HG03354 (cell line): ENCODE measurements around the gene USP10.

ENCODE experiments used
- ATAC-seq: cut with Tn5 transposase; IDR thresholded peaks from one replicate; pipeline ENCODE4 v1.9.1; 2021; ENCODE audit warnings: mild to moderate bottlenecking; ENCODE audit not compliant: unreplicated experiment, poor library complexity, severe bottlenecking

The USP10 gene

DNA sequence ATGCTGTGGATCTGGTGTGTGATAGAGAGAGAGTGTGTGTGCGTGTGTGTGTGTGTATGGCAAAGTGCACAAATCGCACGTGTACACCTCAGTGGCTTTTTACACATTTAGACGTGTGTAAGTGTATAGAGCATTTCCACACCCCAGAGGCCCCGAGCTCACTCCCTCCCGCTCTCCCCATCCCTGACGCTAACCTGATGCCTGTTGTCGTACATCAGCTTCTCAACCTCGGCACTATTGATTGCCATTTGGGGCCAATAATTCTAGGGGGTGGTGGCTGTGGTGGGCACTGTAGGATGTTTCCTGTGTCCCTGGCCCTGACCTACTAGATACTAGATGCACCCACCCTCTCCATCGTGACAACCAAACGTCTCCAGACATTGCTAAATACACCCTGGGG, 89.6 kb downstream of the USP10 start:
- no peak for ATAC-seq

DNA sequence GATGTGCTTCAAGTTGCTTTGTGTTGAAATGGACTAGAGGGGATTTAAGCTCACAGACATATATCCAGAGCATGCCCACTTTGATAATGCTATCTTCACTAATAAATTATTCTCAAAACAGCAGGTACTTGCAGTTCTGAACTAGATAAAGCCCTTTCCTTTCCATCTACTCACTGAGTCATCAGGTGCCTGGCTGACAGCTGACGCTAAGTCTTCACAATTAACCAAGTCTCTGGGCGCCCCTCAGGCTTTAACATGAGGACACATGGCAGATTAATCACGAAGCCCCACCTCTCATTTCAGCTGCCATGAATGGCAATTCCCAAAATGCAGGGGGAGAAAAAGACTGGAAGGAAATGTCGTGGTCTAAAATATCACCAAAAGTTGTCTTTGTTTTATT, 90.5 kb downstream of the USP10 start:
- no peak for ATAC-seq

DNA sequence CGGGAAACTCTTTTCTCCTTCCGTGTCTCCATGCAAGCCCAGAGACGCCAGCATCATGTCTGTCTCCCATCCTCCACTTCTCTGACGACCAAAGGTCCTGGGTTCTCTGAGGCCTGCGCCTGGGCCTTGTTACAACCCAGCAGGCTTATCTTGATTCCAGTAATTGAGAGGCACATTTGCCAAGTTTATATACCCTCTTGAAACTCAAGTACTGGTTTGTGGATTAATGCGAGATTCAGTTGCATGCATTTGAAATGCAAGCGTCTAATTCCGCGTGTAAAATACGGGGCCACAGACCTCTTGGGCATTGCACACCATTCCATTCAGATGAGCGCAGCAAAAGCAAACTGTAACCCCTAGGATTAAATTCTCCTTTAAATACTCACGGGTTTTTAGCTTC, 91.3 kb downstream of the USP10 start:
- no peak for ATAC-seq

DNA sequence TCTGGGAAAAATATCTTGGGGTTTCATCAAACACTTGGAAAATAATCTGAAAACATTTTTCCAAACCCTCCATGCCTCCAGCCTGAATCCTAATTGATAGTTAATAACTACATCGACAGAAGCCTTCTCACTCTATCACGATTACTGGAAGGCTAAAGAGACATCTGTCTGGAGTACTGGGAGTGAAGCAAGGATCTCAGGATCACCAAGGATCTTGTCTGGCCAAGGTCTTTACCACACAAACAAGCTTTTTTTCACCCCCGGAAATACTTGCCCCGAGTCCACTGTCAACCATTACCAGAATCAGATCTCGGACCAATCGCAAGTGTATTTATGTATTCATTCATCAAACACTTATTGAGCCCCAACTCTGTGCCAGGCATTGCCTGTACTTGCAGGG, 91.7 kb downstream of the USP10 start:
- ATAC-seq = no peak

DNA sequence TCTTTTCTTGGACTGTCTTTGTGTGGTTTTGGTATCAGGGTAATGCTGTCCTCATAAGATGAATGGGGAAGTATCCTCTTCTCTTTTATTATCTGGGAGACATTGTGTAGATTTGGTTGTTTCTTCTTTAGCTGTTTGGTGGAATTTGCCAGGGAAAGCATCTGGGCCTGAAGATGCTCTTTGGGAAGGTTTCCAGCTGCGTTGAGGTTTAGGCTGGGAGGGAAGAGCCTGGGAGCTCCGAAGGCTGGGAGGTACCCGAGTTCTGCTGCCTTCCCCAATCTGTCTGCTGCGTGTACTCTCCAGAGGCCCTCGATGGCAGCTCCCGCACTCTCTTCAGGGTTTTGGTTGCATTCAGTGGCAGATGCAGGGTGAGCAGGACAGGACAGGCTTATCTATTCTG, 94.4 kb downstream of the USP10 start:
- no peak for ATAC-seq

DNA sequence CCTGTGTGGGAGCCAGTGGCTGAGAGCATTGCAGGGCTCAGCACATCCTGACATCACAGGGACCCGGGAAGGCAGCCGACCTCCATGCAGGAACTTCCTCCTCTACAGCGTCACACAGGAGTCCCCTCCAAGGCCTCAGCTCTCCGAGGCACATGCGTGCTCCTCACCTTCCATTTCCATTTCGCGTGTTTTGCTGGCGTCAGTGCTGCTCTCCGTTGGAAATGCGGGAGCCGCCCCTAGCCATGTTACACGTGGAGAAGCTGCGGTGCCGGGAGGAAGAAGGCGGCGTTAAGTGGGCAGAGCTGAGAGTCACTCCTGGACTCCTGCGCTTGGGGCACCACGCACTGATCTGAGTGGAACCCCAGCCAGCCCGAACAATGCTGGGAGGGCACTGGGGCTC, 94.8 kb downstream of the USP10 start:
- no peak for ATAC-seq

DNA sequence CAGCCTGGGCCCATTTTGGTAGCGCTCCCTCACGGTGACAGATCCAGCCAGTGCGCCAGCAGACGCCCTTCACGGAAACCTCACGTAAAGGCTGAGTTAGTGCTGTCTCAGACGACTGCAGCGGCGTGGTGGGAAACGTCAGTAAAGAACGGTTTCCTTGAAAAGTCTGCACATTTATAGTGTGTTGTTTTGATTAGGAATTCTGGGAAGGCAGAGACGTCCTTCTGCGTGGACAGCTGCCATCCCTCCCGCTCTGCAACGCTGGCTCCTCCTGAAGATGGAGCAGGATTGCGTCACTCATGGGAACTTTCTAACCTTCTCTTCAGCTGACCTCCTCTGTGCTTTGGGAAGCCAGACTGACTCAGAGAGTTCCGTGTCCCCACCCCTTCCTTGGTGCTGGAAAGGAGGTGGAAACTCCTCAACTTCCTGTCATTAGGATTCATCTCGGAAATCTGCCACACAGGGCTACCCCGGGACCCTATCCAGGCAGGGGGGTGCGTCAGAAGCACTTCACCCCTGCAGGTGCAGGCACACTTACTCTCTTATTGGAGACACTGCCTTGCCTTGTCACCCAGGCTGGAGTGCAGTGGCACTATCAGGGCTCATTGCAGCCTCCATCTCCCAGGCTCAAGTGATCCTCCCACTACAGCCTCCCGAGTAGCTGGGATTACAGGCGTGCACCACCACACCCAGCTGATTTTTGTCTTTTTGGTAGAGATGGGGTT, 95.7 kb downstream of the USP10 start:
- ATAC-seq = no peak

DNA sequence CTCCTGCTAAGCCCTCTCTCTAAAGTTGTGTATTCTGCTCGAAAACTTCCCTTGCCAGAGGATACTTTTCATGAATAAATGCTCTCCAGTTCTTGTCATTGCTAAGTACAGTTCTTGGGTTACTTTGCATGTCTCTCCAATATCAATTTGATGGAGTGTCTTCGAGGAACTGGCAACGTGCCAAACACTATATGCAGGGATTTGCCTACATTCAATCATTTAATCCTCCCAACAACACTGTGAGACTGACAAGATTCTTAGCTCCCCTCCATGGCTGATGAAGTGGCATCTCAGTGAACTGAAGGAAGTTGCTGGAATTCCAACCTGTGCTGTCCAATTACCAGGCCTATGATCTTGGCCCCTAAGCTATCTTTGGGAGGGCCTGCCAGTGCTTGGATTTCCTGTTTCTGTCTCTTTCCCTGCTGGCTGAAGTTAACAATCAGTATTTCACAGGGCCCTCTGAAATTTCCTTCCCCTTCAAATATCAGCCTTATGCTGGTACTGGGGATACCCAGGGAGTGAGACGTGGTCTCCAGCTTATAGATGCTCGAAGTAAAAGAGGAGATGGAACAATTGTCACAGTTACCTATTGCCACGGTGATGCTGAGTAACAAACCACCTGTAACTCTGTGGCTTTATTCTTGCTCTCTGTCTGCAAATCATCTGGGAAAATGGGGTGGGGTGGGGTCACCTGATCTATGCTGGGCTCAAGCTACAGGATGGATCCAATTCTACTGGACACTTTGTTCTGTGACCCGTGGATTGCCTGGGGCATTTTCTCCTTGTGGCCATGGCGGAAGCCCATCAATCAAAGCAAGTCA, 100.6 kb downstream of the USP10 start:
- ATAC-seq = no peak

DNA sequence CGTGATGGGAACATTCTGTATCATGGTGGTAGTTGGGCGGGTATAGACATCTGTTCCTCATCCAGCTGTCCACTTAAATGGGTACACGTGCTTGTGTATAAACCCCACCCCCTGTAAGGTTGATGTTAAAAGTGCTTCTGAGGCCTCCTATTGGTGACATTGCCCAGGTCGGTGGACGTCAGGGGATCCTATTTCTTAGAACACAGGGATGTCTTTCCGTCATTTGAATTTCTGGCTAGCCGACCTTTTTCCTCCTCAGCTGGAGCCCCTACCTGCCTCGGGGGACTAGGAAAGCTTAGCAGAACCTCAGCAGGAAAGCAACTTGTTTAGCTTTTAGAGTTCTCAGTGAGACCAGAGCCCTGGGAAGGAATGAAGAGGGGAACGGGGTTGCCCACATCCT, 103.3 kb downstream of the USP10 start:
- no peak for ATAC-seq

DNA sequence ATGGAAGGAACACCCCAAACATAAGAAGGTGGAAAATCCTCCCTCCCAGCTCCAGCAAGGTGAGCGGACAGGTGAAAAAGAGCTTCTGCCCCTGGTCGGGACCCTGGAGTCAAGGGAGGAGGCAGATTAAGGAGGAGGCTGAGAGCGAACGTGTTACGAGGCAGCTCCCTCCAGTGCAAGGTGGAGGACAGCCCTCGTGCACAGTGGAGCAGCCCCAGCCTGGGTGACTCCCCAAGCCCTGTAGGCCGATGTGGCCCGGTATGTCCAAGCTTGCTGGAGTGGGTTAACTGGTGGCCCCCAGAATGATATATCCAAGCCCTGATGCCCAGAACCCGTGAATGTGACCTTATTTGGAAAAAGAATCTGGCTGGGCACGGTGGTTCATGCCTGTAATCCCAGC, 104.5 kb downstream of the USP10 start:
- ATAC-seq = no peak

DNA sequence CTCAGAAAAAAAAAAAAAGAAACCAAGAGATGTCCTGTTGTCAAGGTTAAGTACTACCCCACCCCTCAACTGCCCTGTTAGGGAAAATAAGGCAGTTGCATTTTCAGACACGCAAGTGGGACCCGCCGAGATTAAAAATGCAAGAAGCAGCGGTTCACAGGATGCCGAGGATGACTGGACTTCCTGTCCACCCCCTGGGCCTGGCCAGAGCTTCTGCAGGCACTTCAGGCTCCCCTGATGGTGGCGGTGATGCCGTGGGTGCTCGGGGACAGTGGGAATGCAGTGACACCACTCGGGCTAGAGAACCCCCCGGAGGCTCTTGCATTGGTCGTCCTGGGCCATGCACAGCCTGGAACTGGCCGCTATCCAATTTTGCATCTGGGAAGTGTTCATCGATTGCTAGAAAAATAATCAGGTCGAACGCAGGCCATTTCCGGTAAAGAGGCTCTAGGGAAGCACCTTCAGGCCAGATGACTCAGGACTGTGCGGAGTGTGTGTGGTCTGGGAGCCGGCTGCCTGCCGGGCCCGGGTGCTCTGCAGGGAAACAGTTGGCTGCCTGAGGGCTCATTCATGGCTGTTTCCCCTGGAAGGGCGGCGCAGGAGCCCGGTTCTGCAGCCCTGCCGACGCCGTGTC, 106.6 kb downstream of the USP10 start:
- no peak for ATAC-seq

DNA sequence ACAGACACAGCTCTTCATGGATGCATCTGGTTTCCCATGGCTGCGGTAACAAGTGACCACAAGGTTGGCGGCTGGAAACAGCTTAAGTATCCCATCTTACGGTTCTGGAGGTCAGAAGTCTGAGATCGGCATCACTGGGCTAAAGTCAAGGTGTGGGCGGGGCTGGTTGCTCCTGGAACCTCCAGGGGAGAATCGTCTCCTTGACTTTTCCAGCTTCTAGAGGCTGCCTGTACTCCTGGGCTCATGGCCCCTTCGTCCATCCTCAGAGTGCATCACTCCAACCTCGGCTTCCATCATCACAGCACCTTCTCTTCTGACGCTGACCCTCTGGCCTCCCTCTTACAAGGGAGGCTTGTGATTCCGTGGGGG, 107.1 kb downstream of the USP10 start:
- no peak for ATAC-seq

DNA sequence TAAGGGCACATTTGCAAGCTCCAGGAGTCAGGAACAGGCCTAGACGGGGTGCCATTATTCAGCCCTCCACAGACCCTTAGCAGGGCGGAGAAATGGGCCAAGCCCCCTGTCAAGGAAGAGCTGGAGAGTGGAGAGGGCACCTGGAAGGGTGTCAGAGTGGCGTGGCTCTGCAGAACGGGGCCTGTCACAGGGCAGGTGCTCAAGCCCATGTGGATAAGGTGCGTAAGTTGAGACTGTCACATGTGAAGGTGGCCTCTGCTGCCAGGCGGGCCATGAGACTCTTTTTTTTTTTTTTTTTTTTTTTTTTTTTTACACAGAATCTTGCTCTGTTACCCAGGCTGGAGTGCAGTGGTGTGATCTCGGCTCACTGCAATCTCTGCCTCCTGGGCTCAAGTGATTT, 108.0 kb downstream of the USP10 start:
- ATAC-seq = no peak

DNA sequence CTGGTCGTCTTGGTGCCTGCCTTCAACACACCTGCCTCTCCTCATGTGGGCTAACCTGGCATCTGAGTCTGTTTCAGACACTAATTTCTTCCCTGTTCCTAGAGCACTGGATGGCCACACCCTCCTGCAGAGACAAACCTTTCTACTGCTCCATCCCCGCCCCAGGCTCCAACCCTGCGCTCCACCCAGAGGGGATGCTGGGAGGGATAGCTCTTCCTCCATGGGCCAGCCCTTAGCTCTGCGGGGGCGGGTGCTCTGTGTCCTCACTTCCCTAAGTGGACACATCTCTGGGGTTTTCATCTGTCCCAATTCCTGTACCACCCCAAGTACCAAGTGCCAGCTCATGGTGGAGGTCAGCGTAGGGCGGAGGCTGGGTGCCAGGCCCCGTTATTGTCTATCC, 109.0 kb downstream of the USP10 start:
- no peak for ATAC-seq

DNA sequence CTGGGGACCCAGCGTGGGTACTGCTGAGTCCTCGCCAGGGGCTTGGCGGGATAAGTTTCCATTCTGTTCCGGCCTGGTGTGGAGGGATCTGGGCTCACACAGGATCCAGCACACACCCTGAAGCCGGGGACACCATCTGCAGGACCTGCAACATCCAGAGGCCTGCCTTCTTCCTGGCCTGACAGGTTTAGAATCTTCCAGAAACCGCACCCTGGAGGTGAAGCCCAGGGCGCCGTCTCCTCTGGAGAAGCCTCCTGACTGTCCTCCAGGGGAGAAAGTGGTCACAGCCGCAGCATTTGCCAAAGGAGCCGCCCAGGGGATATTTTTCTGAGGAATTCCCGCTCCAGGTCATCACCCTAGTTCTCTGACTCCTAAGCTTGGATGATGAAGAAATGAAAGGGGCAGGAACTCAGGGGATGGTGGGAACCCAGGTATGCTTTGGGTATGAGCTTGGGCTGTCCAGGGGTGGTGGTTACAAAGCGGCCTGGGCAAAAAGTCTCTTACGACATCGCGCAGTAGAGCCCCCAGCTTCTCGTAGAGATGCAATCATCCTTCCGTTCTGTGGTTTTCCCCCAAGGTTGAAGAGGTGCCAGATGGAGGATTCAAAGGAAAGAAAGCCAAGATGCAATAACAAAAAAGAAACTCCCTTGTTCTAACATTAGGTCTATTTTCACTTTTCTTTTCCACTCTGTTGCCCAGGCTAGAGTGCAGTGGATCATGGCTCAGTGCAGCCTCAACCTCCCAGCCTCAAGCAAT, 110.9 kb downstream of the USP10 start:
- ATAC-seq = peak; percentile 46

DNA sequence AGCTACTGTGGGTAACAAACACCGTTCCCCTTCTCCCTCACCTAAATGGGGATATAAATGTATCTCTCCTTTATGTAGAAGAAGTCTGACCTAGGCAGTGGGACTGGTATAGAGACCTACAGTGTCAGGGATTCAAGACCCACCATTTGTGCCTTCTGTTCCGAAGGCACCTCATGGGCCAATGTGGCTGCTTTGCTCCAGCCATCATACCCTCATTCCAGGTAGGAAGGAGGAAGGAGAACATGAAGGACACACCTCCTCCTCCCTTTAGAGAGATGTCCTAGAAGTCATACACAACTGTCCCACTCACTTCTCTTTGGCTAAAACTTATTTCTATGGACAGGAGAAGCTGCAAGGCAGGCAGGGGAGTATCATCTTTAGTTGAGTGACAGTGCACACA, 111.7 kb downstream of the USP10 start:
- no peak for ATAC-seq

DNA sequence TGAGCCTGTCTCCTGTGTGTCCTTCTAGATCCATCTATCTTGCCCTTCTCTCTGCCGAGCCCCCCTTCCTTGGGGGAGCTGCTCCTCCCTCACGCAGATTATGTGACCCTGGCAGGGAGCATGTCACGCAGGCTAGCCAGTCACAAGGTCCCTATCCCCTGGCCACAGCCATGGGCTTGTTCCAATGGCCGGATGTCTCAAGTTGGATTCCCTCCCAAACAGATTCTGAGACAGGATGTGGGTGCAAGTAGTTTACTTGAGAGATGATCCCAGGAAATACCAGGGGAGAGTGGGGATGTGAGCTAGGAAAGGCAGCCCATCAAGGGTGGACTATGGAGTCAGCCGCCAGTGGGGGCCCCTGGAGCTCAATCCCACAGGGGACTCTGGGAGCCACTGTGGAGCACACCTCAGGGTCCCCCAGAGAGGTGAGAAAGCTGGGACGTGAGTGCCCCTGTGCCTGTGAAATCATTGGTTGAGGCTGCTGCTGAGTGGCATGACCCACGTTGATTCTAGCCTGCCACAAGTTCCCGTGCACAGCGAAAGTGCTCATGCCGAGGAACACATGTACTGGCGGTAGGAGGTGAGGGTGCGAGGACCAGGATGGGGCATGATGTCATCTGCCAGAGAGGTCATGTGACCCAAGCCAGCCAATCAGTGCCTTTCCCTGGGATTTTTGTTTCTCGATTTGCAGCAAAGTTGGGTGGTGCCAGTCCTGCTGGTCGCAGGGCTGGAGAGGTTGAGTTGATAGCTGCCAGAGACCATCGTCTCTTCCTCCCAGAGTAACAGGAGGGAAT, 113.5 kb downstream of the USP10 start:
- no peak for ATAC-seq

DNA sequence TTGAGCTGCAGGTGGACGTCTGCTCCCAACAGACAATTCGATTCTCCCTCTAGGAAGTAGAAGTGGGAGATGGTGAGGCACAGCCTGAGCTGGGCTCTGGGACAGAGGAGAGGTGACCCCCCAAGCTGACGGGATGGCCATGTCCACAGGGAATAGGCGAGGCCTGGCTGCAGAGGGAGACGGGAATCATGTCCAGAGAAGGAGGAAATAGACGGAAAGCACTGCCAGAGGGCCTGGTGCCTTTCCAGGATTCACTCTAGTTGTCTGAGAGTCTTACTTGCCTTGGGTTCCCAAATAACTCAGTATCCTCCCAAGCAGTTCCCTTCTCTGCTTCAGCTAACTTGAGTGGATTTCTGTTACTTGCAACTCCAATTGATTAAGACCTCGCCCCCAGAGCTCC, 115.7 kb downstream of the USP10 start:
- ATAC-seq = no peak

DNA sequence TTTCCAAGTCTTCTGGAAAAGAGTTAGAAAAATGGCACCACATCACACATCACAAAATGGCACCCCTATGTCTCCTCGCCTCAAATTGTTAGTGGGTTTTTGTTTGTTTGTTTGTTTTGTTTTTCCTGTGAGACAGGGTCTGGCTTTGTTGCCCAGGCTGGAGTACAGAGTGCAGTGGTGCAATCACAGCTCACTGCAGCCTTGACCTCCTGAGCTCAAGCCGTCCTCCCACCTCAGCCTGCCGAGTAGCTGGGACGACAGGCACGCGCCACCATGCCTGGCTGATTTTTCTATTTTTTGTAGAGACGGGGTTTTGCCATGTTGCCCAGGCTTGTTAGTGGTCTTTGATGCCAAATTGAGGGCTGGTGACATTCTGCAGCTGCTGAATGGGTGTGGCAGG, 116.2 kb downstream of the USP10 start:
- ATAC-seq = no peak

DNA sequence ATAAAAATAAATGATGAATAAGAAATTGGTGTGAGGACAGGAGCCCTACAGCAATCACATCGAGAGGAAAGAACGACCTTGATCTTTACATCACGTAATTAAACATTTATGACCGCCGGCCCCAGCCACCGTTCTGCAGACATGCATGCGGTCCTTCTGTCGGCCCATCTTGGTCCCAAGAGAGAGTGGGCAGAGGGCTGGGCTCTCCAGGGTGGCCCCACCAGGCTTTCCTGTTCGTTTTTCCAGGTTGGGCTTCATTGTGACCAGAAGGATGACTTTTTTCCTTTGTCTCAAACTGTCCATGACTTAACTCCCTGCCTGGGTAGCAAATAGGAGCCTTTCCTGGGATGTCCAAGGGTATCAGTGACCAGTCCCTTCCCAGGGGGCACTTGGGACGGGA, 116.7 kb downstream of the USP10 start:
- ATAC-seq = no peak
